ENCODE results near the gene STX7. TPM values are rescaled to one million over a fixed set of nuclear protein-coding genes. Genes with fewer than 3 reads are reported as not detected.

STX7 gene
- total RNA-seq = 46.9 and 57.2 TPM in 2 replicates

DNA sequence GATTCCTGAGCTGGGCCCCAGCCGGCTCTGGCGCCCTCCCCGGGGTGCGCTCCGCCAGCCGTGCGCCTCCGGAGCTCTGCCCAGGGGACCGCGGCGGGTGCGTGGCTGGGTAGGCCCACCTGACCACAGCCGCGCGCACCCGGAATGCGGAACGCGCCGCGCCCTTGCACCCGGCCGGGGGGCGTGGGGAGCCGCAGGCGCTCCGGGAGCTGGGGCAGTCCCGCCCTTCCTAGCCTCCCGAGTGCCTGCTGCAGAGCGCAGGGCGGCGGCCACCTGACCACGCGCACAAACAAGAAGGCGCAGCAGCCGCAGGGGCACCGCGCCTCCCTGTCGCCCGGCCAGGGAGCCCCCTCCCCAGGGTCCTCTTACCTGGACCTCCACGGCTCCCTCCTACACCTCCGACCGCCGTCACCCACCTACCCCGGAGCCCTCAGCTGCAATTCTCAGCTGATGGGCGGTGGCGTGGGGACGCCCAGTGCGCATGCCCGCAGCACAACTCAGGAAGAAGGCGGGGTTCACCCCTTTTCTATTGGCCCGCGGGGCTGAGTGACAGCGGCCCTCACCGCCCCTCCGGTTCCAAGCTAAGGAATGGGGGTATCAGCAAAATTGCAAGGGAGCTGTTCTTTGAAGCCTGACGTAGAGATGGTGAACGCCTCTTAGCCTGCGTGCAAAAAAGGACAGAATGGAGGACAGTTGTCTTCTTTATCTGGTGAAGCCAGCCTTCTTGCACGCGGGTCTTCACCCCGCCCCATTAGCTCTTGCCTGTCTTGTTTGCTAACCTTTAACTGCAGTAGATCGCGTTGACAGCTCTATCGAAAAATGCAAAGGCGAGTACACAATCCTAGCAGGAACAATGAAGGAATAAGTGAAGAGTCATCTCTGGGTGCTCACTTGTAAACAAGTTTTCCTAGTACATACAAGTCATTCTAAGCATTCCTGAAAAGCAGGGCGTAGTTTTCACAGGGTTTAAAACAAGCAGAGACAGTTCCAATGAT, at the start of gene STX7:
STX7 (minus strand) TSS at position 479 of the 995 bp plus-strand sequence. CDS start 9,586 bp downstream, outside the sequence.

DNA sequence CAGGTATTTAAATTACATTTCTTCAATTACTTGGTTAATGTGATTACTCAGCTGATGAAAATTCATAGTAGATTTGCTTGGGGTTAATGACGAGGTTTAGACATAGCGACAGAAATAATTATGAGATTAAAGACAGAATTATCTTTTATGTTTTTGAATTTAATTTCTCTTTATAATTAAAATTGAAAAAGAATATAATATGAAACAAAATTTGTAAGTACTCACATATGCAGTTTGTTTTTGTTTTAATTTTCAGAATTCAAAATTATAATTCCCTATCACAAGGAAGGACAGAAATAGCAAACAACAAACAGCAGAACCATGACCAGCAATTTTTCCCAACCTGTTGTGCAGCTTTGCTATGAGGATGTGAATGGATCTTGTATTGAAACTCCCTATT, 39.5 kb upstream of the STX7 start, which contains the start of gene TAAR8:
TAAR8 (plus strand) TSS at position 301 of the 400 bp plus-strand sequence; CDS start at position 322, 21 bp downstream.

GRCh38 chr6:132537977-132538376, 25.1 kb upstream of the STX7 start, which contains the start of gene TAAR9:
TAAR9 (plus strand) TSS chr6:132538277; CDS start chr6:132538290, 13 bp downstream.

DNA sequence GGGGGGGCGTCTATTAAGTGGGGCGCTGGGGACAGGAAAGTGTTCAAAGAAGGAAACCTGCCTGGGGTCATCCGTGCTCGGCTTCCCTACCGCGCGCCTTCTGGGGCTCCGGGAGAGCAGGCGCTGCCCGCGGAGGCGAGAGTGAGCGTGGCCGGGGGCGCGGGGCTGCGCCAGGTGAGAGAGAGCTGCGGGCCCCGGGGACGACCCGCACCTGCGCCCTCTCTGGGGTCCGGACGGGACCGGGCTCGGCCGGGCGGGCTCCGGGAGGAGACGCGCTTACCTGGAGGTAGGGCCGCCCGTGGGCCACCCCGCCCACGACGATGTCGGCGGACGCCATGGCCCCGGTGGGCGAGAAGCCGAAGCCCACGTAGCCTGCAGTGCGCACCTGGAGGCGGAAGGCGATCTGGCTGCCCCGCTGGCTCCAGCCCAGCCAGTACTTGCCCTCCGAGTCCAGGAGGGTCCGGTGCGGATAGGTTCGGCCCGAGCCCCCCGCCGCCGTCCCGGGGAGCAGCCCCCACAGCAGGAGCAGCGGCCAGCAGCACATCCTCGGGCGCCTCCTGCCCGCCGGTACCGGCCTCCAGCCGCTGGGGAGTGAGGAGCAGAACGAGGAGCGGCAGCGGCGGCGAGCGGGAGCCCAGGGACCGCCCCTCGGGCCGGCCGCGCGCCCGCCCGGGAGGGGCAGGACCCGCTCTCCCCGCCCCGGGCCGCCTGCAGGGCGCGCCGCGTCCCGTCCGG, 111.9 kb downstream of the STX7 start, which contains the start of gene MOXD1:
MOXD1 (minus strand) TSS at position 593 of the 735 bp plus-strand sequence; CDS start at position 544, 49 bp downstream.

Other genes with a start within 250 kb of the STX7 start
- 21.8 and 44.4 TPM in 2 replicates for gene MOXD1, start 111.6 kb downstream of the STX7 start, total RNA-seq
- not detected in 2 replicates for gene TAAR9, start 25.2 kb upstream of the STX7 start, total RNA-seq
- not detected in 2 replicates for gene TAAR8, start 39.6 kb upstream of the STX7 start, total RNA-seq
- not detected in 2 replicates for gene TAAR6, start 57.2 kb upstream of the STX7 start, total RNA-seq
- not detected in 2 replicates for gene TAAR5, start 76.6 kb upstream of the STX7 start, total RNA-seq
- not detected in 2 replicates for gene TAAR2, start 111.2 kb upstream of the STX7 start, total RNA-seq
- not detected in 2 replicates for gene TAAR1, start 146.1 kb upstream of the STX7 start, total RNA-seq
- gene VNN1, start 200.9 kb upstream of the STX7 start, total RNA-seq = under 0.01 TPM in 1 of 2 replicates, not detected in the other
- not detected in 2 replicates for gene VNN2, start 244.8 kb upstream of the STX7 start, total RNA-seq